ENCODE measurements around the gene CD109.

Gene CD109

DNA sequence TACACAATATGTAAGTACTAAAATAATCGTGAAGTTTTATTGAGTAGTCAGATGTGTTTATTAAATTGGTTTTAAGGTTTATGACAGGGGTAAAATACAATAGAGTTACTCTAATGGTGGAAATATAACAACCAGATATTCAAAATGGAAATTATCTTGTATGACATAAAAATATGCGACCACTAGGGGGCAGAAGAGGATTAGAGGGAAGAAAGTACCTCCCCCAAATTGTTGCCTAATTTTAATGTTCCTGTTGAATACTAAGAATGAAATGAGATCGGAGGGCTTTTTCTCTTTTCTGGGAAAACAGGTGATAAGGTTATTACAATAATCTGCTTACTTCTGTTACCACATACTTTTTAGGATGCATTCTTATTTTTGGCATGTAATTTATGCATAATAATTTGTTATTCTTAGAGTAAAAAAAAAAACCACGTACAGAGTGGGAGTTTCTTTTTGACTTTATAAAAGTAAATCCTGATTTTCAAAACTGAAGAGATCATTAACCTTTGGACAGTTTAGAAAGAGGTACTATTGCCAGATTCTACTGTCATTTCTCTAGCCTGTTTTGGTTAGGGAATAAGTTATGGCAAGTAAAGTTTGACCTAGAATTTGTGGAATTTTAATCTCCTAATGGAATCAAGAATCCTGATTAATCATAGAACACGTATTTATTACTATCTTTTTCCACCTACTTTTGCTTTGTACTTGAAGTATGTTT is 159.2 kb downstream of the CD109 start:
- TF ChIP-seq, protein P1, sequence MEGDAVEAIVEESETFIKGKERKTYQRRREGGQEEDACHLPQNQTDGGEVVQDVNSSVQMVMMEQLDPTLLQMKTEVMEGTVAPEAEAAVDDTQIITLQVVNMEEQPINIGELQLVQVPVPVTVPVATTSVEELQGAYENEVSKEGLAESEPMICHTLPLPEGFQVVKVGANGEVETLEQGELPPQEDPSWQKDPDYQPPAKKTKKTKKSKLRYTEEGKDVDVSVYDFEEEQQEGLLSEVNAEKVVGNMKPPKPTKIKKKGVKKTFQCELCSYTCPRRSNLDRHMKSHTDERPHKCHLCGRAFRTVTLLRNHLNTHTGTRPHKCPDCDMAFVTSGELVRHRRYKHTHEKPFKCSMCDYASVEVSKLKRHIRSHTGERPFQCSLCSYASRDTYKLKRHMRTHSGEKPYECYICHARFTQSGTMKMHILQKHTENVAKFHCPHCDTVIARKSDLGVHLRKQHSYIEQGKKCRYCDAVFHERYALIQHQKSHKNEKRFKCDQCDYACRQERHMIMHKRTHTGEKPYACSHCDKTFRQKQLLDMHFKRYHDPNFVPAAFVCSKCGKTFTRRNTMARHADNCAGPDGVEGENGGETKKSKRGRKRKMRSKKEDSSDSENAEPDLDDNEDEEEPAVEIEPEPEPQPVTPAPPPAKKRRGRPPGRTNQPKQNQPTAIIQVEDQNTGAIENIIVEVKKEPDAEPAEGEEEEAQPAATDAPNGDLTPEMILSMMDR (conservative IDR thresholded peaks at IDR 0.05), result peak; percentile 85
- no peak for TF ChIP-seq ZFX (IDR thresholded peaks at IDR 0.05)

DNA sequence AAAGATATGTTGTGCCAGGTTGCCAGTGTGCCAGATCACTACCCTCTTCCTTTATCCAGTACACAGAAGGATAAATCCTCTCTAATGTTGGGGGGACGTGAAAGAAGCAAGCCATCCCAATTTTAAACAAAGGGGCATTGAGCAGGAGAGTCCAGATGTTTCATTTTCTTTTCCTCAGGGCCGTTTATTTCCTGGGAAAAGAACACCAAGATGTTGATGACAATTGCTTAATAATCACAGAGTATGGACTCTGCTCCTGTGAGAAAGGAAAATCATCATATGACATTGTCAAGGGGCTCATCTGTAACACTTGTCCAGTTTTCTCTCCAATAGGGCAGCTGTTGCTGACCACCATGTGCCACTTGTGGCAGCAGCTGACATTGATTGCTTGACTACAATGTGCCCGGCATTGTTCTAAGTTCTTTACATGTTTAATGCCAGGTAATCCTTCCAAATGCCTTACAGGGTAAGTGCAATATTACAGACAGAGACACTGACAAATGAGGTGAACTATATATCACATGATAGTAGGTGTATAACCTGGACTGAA is 161.4 kb downstream of the CD109 start:
- H3K27ac ChIP-seq, result no peak overlapping the region
- TF ChIP-seq, protein P1 (conservative IDR thresholded peaks at IDR 0.05), result no peak
- no peak for TF ChIP-seq ZFX (IDR thresholded peaks at IDR 0.05)

More for the DNA sequence above, 159.2 kb downstream of the CD109 start:
- no peak overlapping the region for H3K27ac ChIP-seq

DNA sequence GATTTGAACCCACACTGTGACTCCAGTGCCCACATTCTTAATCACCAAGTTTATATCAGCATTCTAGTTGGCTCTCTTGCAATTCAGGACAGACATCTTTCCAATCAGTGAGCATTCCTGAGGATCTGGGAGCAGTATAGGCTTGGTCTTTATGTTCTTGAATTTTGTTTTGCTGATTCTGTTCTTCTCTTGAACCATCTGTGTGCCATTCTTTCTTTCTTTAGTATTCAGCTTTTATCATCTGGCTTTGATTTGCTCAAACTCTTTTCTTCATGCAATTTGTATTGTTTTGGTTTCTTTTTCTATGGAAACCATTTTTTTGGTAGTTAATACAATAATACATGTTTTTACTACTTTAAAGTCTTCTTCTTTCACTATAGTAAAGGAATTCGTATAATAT is 162.4 kb downstream of the CD109 start:
- H3K27ac ChIP-seq, result no peak overlapping the region
- TF ChIP-seq, protein P1 (conservative IDR thresholded peaks at IDR 0.05), result no peak
- TF ChIP-seq ZFX (IDR thresholded peaks at IDR 0.05), result no peak

DNA sequence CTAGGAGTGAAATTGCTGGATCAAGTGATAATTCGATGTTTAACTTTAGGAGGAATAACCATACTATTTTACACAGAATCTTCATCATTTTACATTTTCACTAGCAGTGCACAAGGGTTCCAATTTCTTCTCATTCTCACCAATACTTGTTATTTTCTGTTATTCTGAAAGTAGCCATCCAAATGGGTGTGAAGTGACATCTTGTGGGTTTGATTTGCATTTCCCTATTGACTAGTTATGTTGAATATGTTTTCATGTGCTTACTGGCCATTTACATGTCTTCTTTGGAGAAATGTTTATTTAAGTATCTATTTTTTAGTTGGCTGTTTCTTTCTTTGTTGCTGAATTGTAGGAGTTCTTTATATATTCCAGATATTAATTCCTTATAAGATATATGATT is 164.3 kb downstream of the CD109 start:
- TF ChIP-seq, protein P1 (conservative IDR thresholded peaks at IDR 0.05), result no peak
- TF ChIP-seq ZFX (IDR thresholded peaks at IDR 0.05), result no peak
- no peak overlapping the region for H3K27ac ChIP-seq

DNA sequence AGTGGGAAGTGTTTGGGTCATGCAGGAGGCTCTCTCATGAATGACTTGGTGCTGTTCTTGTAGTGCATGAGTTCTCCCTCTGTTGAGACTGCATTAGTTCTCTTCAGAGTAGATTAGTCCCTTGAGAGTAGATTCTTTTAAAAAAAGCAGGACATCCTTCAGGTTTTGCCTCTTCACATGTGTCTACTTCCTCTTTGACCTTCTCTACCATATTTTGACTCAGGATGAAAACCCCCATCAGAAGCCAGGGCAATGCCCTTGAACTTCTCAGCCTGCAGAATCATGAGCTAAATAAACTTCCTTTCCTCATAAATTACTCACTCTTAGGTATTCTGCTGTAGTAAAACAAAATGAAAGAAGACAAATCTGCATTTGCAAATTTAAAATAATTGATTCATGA is 170.3 kb downstream of the CD109 start:
- no peak overlapping the region for H3K27ac ChIP-seq
- TF ChIP-seq, protein P1 (conservative IDR thresholded peaks at IDR 0.05), result no peak
- TF ChIP-seq ZFX (IDR thresholded peaks at IDR 0.05), result no peak

DNA sequence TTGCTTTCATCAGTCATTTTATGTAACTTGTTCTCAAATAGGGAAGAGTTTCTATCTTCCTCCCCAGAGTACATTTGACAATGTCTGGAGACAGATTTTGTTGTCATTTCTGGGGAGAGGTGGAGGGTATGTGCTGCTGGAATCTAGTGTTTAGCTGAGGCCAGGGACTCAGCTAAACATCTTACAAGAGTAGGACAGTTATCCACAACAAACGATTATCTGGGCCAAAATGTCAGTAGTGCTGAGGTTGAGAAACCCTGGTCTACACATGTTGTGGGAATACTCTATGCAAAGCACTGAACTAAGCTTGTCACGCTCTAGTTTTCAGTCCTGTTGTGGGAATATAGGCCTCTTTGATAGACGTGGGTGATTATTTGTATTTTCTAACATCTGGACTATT is 171.4 kb downstream of the CD109 start:
- TF ChIP-seq ZFX (IDR thresholded peaks at IDR 0.05), result no peak
- TF ChIP-seq, protein P1 (conservative IDR thresholded peaks at IDR 0.05), result no peak
- no peak overlapping the region for H3K27ac ChIP-seq

DNA sequence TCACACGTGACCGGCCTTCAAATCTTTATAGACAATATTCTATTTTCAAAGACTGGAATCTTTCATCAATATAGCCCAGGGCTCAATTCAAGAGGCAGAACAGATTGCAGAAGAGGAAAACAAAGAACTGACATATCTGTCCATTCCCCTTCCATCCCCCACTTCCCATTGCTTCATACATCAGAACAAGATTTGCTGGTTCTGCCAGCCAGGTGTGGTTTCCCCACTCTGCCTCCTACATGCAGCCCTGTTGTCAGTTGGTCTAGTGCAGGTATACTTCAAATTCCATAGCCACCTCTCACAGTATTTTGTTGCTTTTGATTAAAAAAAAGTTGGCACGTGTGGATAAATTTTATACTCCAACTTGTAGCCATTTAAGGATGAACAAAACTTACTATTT is 174.9 kb downstream of the CD109 start:
- no peak overlapping the region for H3K27ac ChIP-seq
- TF ChIP-seq ZFX (IDR thresholded peaks at IDR 0.05), result no peak
- TF ChIP-seq, protein P1 (conservative IDR thresholded peaks at IDR 0.05), result no peak

Data from C4-2B (cell line).